ENCODE results near the gene MRPL21. TPM values are rescaled to one million over a fixed set of nuclear protein-coding genes. Genes with fewer than 3 reads are reported as not detected.

The MRPL21 gene
- total RNA-seq, 1 donor from 2014 or later: 50.3 TPM

- no peak overlapping the region for H3K4me3 Mint-ChIP-seq (ENCODE audit: unreplicated experiment)
- TF ChIP-seq CTCF (IDR thresholded peaks at IDR 0.05): no peak
- H3K4me1 Mint-ChIP-seq (ENCODE audit: unreplicated experiment): no peaks in the 10 kb centered on the region
- no peaks in the 10 kb centered on the region for H3K9me3 Mint-ChIP-seq (ENCODE audit: unreplicated experiment)
- no peak overlapping the region for H3K27ac Mint-ChIP-seq (ENCODE audit: unreplicated experiment)
- DNase-seq (ENCODE audit: extremely low spot score, unreplicated experiment): no peak
- peaks cover 49% of the 10 kb centered on the region for H3K36me3 Mint-ChIP-seq (ENCODE audit: unreplicated experiment)
- no peaks in the 10 kb centered on the region for H3K27me3 Mint-ChIP-seq (ENCODE audit: unreplicated experiment)
Observed at GRCh38 chr11:68914761-68915160, 11.1 kb upstream of the MRPL21 start.

DNA sequence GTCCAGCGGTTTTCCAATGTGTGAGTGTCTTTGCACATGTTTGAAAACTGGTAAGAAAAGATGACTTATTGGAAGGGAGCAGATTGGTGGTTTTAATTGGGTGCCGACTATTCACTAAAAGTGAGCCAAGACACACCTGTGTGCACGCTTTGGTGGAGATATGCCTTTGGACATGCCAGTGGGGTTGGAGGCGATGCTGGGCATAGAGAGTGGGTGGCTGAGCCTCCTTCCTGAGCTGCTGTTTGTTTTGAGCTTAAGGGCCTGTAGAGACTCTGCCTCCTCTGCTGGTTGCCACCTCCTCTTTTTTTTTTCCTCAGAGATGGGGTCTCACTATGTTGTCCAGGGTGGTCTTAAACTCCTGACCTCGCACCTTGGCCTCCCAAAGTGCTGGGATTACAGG is 9.6 kb upstream of the MRPL21 start:
- Mint-ChIP-seq H3K27me3 (ENCODE audit: unreplicated experiment) (no peaks in the 10 kb centered on the region), H3K9me3 (ENCODE audit: unreplicated experiment) (no peaks in the 10 kb centered on the region), H3K4me3 (ENCODE audit: unreplicated experiment) (no peak overlapping the region), H3K27ac (ENCODE audit: unreplicated experiment) (no peak overlapping the region), H3K4me1 (ENCODE audit: unreplicated experiment) (no peaks in the 10 kb centered on the region), H3K36me3 (ENCODE audit: unreplicated experiment) (peaks cover 44% of the 10 kb centered on the region)
- no peak for DNase-seq (ENCODE audit: extremely low spot score, unreplicated experiment)
- no peak for TF ChIP-seq CTCF (IDR thresholded peaks at IDR 0.05)

DNA sequence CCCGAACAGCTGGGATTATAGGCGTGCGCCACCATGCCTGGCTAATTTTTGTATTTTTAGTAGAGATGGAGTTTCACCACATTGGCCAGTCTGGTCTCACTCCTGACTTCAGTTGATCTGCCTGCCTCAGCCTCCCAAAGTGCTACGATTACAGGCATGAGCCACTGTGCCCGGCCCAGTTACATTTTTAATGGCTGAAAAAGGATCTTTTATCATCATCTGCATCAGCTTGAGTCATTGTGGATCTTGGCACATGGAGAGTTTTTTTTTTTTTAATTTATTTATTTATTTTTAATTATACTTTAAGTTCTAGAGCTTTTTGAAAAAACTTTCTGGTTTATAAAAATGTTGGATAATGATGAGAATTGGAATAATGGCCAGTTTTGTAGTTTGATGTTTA is 8.6 kb upstream of the MRPL21 start:
- H3K27ac Mint-ChIP-seq (ENCODE audit: unreplicated experiment): no peak overlapping the region
- H3K4me3 Mint-ChIP-seq (ENCODE audit: unreplicated experiment): no peak overlapping the region
- peaks cover 45% of the 10 kb centered on the region for H3K36me3 Mint-ChIP-seq (ENCODE audit: unreplicated experiment)
- no peak for TF ChIP-seq CTCF (IDR thresholded peaks at IDR 0.05)
- no peaks in the 10 kb centered on the region for H3K9me3 Mint-ChIP-seq (ENCODE audit: unreplicated experiment)
- no peak for DNase-seq (ENCODE audit: extremely low spot score, unreplicated experiment)
- H3K4me1 Mint-ChIP-seq (ENCODE audit: unreplicated experiment): no peaks in the 10 kb centered on the region
- H3K27me3 Mint-ChIP-seq (ENCODE audit: unreplicated experiment): no peaks in the 10 kb centered on the region

DNA sequence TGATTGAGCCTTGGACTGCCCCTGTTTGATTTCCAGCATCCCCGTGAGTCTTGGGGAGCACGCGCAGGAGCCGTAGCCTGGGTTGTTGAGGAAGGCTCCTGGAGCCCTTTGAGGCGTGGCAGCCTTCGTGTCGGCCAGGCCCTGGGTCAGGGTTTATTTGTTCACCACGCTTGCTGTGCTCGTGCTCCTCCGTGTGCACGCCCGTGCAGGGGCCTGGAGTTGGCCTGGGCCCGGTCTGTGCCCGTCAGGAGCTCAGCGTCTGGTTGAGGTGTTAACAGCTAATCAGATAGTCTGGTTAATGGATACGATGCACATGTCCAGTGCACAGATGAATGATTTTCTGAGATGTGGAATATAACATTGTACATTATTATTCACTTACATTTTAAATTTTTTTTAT is 8.1 kb upstream of the MRPL21 start:
- no peak overlapping the region for H3K27ac Mint-ChIP-seq (ENCODE audit: unreplicated experiment)
- H3K4me1 Mint-ChIP-seq (ENCODE audit: unreplicated experiment): no peaks in the 10 kb centered on the region
- no peak for TF ChIP-seq CTCF (IDR thresholded peaks at IDR 0.05)
- H3K4me3 Mint-ChIP-seq (ENCODE audit: unreplicated experiment): no peak overlapping the region
- peaks cover 44% of the 10 kb centered on the region for H3K36me3 Mint-ChIP-seq (ENCODE audit: unreplicated experiment)
- H3K9me3 Mint-ChIP-seq (ENCODE audit: unreplicated experiment): no peaks in the 10 kb centered on the region
- no peak for DNase-seq (ENCODE audit: extremely low spot score, unreplicated experiment)
- H3K27me3 Mint-ChIP-seq (ENCODE audit: unreplicated experiment): no peaks in the 10 kb centered on the region

DNA sequence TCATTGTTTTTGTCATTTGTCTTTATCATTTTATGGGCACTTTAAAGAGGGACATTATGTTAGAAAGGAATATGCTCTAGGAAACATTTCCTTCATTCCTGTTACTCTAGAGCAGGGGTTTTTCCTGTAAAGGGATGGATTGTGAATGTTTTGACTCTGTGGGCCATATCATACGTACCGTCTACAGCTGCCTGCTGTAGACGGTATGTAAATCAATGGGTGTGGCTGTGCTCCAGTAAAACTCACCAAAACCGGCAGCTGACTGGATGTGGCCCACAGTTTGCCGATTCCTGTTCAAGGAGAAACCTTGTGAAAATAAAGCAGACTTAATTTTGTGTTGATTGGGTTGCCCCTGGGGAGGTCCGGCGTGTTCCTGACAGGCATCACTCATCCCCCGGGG is 7.3 kb upstream of the MRPL21 start:
- H3K4me3 Mint-ChIP-seq (ENCODE audit: unreplicated experiment): no peak overlapping the region
- no peaks in the 10 kb centered on the region for H3K27me3 Mint-ChIP-seq (ENCODE audit: unreplicated experiment)
- H3K4me1 Mint-ChIP-seq (ENCODE audit: unreplicated experiment): no peaks in the 10 kb centered on the region
- no peaks in the 10 kb centered on the region for H3K9me3 Mint-ChIP-seq (ENCODE audit: unreplicated experiment)
- no peak overlapping the region for H3K27ac Mint-ChIP-seq (ENCODE audit: unreplicated experiment)
- TF ChIP-seq CTCF (IDR thresholded peaks at IDR 0.05): no peak
- H3K36me3 Mint-ChIP-seq (ENCODE audit: unreplicated experiment): peaks cover 36% of the 10 kb centered on the region
- no peak for DNase-seq (ENCODE audit: extremely low spot score, unreplicated experiment)
